ENCODE measurements around the gene NSA2.
"Not testable (repeated sequence)": the region's sequence is repeated elsewhere in the genome, so short reads cannot be mapped to it uniquely, and the experiment has no call there.

NSA2 gene

DNA sequence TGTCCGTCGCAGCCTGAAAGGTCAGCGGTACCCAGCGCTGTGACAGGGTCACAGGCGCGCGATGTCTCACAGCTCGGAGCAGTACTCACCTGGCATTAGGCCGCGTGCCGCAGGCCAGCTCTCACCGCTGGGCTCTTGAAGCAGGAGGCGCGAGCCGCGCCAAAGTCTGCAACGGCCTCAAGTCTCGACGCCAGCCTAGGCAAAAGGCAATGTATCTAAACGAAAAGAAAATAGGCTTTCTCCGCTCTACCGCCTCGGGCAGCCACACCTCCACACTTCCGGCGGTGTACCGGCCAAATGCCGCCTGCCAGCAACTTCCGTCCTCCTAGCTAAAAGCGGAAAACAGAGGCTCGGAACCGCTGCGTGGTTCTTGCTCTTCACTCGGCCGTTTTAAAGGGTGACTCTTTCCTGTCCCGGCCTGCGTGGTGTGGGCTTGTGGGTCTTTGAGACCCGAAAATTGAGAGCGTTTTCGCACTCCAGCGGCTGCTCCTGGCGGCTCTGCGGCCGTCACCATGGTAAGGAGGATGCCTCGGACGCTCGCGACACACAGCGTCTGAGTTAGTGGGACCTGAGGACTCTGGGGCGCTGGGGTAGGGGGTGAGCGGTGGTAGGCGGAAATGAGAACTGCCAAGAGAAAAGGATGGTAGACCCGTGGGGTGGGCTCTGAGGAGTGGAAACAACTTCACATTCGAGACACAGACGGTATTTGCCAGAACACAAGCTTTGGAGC lies at the start of gene NSA2, which contains the start of gene GFM2:
TSS of gene NSA2 (plus strand) at position 401 of the 730 bp plus-strand sequence. CDS start at position 513, 112 bp downstream.
TSS of gene GFM2 (minus strand) at position 269 of the 730 bp plus-strand sequence. CDS start 3,375 bp downstream, outside the sequence.
- peak; percentile 82 for DNase-seq (ENCODE audit: low read depth)

DNA sequence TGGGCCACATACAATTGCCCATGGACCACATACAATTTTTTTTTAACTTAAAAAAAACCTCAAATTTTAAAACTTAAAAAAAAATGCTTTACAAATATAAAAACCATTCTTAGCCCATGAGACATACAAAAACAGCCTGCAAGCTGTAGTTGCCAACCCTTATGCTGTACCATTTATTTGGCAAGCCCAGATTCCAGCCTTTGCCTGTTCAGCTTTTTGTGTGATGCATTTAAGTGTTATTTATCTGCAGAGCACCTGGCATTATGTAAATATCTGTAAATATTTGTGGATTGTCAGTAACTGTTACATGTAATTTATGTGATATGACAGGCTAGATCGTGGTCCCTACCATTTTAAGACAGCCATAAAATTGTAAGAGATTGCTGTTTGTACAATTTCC lies 49.5 kb upstream of the NSA2 start:
- no peak for DNase-seq (ENCODE audit: low read depth)

DNA sequence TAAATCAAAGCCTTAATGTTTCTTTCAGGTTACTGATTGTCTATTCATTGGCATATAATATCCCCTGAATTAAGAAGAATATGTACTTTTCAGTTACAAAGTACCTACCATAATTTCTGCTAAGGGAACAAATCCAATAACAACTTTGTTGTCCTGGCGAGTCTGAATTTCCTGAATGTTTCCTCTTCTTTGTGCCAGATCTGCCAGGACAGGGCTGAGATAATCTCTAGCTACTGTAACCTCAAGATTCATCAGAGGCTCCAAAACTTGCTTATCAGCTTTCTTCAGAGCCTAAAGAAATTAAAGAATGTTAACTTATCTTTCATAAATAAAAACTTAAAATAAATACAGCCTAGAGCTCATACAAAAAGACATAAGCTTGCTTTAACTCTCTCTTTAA lies 44.8 kb upstream of the NSA2 start:
- DNase-seq (ENCODE audit: low read depth), result no peak

DNA sequence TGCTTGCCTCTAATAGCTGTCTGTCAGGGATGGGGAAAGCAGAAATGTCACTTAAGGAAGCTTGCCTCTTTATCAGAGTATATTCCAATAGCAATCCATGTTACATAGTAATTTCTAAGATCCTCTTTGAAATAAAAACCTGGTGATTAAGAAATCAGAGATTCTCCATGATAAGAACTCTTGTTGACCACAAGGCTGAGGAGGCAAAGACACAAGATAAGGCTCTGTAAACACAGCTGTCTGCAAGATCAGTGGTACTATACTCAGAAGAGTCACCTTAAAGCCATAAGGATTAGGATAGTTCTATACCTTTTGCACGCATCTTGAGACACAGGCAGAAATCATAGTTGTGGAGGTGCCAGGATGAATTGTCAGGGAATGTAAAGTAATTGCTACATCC lies 41.7 kb upstream of the NSA2 start:
- no peak for DNase-seq (ENCODE audit: low read depth)

DNA sequence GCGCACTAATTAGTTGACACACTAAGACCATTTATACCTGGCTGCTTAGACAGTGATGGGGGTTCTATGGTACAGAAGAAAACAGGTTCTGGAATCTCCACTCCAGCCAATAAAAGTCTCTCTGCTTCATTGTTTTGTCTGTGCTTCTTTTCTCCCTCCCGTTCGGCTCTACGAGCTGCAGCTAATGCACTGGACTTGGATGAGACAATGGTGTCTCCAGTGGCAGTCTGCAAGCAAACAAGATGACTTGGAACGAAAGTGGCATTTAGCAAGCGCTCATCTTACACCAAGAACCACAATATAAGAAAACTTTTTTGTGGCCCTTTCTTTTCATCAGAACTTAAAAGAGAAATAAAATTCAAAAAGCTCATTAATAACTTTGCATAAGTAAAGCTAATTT lies 30.3 kb upstream of the NSA2 start:
- DNase-seq (ENCODE audit: low read depth), result no peak

DNA sequence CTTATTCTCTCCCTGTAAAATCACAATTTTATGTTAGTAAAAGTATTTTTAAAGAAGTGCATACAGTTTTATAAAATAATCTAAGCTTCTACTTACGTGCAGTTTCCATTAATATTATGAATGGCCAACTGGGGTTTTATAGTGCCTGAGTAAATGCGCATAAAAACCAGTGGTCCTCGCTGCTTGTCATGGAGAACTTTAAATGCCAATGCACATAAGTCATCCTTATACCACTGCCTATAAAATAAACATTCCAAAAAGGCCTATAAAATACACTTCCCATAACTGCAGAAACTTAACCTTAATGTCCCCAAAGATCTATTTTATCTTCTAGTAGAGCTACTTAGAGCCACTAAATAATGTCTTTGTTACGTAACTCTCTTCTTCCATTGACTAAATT lies 28.6 kb upstream of the NSA2 start:
- no peak for DNase-seq (ENCODE audit: low read depth)

DNA sequence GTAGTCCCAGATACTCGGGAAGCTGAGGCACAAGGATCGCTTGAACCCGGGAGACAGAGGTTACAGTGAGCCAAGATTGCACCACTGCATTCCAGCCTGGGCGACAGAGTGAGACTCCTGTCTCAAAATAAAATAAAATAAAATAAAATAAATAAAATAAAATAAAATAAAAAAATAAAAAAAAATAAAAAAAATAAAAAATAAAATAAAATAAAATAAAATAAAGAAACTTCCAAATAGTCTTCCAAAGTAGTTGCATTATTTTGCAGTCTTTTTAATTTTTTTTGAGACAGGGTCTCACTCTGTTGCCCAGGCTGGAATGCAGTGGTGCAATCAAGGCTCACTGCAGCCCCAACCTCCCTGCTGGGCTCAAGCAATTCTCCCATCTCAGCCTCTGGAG lies 18.3 kb upstream of the NSA2 start:
- not testable (repeated sequence) for DNase-seq (ENCODE audit: low read depth)

DNA sequence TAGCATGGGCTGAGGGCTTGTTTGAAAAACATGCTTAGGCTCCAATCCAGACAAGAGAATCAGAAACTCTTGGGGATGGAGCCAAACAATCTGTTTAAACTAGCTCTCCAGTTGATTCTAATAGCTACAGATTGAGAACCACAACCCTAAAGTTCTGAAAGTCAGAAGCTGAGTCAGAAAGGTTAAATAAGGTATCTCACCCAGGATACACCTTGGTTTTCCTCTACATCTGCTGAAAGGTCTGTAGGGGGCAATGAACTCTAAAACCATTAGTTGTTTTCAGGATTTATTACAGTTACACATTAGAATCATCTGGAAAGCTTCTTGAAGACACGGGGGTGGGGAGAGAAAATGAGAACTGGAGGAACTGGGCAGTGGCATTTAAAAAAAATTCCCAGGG lies 5.8 kb upstream of the NSA2 start:
- DNase-seq (ENCODE audit: low read depth), result no peak

DNA sequence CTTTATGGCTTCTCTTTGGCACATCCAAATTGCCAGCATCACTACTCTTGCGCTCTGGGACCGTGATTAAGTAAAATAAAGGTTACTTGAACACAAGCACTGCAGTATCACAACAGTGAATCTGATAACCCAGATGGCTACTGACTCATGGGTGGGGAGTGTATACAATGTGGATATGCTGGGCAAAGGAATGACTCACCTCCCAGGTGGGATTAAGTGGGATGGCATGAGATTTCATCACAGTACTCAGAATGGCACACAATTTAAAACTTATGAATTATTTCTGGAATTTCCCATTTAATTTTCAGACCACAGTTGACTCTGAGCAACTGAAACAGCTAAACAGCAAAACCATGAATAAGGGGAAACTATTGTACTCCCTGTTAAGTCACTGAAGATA lies 4.5 kb upstream of the NSA2 start:
- DNase-seq (ENCODE audit: low read depth), result no peak

DNA sequence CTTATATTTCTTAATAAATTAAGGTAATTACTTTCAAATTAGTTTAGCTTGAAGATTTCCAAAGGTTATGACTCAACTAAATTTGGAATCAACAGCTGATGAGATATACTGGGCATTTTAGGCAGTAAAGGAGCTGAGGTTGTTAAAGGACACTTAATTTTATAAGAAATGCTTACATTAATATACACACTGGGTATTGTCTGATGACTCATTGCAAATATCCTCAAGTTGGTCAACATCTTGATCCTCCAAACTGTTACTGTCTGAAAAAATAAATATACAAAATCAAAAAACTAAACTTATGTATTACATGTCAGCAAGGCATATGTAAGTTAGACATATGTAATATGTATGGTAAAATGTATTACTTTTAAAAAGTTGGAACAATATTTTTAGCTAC lies 3.5 kb upstream of the NSA2 start:
- DNase-seq (ENCODE audit: low read depth), result no peak

DNA sequence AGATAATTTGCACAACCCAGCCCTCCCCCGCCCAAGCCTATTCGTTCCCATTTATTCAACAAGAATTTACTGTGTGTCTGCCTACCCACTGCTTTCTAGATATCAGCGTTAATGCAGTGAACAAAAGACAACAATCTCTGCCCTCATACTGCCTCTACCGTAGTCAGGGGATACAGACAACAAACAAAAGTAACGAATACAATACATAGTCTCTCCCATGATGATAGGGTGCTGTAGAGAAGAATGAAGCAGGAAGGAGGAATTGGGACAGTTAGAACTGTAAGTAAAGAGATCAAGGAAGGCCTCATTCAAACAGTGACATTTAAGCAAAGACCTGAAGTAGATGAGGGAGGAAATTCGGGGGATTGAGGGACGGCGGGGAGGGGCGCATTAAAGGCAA lies 1.8 kb upstream of the NSA2 start:
- no peak for DNase-seq (ENCODE audit: low read depth)

DNA sequence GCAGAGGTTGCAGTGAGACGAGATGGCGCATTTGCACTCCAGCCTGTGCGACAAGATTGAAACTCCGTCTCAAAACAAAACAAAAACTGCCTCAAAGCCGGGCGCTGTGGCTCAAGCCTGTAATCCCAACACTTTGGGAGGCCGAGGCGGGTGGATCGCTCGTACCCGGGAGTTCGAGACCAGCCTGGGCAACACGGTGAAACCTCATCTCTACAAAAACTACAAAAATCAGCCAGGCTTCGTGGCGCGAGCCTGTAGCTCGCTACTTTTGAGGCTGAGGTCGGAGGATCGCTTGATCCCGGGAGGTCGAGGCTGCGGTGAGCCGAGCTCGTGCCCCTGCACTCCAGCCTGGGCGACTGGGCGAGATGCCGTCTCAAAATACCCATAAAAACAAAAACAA lies 1.1 kb upstream of the NSA2 start:
- no peak for DNase-seq (ENCODE audit: low read depth)

DNA sequence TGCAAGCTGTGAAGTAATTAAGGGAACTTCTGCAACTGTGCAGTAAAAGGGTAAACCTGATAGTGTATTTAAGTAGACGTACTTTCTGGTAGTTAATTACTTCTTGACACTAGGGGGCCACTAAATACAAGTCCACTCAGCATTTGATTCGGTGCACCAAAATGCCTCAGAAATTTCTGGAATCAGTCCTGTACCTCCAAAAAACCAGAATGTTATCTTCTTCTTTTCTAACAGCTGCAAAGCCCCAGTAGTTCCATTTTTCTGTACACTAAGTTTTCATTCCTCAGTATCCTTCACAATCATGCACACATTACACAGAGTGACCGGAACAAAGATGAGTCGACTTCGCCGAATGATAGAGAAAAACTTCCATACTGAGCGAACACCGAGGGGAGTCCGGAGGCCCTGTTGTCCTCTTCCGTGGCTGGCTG lies 616 bp upstream of the NSA2 start:
- no peak for DNase-seq (ENCODE audit: low read depth)

DNA sequence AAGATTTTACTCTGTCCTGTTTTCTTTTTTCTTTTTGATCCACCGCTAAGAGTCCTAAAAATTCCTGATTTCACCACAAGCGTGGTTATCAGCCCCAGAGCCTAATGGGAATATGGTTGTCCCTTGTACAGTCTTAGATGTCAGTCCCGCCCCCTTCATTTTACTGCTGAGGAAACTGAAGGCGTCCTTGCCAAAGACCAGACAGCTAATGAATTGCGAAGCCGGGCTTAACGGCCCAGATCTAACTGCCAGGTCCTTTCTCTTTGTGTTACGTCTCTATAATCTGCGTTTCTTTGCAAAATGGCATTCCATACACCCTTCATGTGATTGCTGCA lies 497 bp downstream of the NSA2 start:
- DNase-seq (ENCODE audit: low read depth), result no peak

DNA sequence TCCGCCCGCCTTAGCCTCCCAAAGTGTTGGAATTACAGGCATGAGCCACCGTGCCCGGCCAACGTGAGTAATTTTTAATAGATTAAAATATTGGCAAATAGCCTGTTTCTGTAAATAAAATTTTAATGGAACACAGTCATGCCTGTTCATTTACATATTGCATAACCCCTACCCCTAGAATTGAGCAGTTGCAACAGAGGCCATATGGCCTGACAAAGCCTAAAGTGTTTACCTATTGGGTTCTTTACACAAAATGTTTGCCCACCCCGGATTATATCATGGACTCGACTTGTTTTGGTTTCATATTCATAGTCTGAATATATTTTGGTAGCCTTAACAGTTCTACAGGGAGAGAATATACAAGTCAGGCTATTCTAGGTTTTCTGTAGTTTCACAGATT lies 5.3 kb downstream of the NSA2 start:
- DNase-seq (ENCODE audit: low read depth), result no peak

DNA sequence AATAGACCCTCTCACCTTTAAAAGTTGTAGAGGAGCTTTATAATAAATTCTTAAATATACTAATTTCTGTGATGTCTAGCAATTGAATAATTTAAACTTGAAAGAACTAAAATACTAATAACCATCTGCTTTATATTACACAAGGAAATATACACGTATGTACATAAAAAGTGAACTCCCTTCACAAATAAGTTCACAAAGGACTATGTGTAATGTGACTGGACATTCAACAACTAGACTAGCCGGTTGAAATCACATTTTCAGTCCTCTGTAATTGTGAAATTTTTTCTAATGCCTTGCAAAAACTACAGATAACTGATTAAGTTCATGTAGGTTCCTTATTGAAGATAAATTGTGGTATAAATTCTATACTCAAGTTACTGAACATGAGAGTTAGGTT lies 11.6 kb downstream of the NSA2 start:
- no peak for DNase-seq (ENCODE audit: low read depth)

DNA sequence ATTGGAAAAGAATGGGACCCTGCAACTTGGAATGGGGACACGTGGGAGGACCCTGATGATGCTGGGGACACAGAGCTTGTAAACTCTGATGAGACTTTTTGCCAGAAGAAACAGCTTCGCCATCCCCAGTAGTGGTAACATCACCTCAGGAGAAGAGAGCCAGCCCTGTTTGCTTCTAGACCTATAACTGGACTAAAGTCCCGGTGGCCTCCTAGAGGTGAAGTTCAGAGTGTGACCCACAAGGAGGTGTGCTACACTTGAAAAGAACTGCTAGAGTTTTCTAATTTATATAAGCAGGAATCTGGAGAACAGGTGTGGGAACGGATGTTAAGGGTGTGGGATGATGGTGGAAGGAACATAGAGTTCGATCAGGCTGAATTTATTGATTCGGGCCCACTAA lies 19.8 kb downstream of the NSA2 start:
- no peak for DNase-seq (ENCODE audit: low read depth)

DNA sequence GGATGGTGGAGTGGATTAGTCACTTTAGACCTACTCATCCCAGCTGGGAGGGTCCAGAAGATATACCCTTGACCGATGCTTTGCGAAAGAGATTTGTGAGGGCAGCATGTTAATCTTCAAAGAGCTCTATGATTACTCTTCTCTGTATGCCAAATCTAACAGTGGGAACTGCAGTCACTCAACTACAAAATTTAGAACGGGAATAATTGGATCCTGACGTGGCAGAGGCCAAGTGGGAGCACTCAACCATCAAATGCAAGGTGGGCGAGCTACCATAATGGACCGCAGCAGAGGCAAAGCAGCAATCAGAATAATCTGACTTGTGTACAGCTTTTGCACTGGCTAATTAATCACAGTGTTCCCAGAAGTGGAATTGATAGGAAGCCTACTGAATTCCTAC lies 20.4 kb downstream of the NSA2 start:
- no peak for DNase-seq (ENCODE audit: low read depth)

DNA sequence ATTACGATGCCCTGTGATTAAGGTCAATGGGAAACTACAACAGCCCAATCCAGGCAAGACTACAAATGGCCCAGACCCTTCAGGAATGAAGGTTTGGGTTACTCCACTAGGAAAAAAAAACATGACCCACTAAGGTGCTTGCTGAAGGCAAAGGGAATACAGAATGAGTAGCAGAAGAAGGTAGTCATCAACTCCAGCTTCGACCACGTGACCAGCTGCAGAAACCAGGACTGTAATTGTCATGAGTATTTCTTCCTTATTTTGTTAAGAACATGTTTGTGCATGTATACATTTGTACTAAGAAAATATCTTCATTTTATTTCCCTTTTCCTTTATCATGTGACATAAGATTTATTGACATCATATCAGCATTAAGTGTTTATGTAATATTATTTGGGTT lies 24.6 kb downstream of the NSA2 start:
- not testable (repeated sequence) for DNase-seq (ENCODE audit: low read depth)

DNA sequence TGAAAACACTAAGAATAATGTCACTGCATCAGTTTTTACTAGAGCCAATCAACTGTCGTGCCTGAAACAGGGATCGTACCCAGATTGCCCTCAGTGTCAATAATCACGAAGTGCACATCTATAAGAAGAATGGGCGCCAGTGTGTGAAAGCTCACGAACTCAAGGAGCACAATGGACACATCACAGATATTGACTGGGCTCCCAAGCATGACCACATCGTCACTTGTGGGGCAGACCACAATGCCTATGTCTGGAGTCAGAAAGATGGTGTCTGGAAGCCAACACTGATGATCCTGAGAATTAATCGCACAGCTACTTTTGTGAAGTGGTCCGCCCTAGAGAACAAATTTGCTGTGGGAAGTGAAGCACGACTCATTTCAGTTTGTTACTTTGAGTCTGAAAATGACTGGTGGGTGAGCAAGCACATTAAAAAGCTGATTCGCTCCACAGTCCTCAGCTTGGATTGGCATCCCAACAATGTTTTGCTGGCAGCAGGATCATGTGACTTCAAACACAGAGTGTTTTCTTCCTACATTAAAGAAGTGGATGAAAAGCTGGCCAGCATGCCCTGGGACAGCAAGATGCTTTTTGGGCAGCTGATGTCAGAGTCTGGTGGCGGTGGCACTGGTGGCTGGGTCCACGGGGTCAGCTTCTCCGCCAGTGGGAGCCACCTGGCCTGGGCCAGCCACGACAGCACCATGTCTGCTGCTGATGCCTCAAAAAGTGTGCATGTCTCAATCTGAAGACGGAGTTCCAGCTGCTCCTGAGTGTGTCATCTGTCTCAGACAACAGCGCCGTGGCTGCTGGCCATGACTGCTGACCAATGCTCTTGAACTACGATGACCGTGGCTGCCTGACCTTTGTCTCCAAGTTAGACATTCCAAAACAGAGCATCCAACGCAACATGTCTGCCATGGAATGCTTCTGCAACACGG lies 32.2 kb downstream of the NSA2 start:
- no peak for DNase-seq (ENCODE audit: low read depth)

DNA sequence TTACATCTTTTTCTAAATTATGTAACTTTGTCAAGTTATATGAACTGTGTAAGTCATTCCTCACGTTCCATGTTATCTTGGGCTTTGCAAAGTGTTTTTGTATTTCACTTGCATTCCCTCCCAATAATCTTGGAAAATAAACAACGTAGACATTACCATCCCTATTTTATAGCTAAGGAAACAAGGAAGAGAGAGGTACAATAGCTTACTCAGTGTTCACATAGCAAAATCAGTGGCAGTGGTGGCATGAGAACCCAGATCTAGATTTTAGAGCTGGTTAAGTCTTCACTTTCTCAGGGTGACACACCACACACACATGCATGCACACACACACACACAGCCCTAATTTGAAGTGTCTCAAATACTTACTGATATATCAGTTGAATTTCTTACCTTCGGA lies 34.1 kb downstream of the NSA2 start:
- no peak for DNase-seq (ENCODE audit: low read depth)

DNA sequence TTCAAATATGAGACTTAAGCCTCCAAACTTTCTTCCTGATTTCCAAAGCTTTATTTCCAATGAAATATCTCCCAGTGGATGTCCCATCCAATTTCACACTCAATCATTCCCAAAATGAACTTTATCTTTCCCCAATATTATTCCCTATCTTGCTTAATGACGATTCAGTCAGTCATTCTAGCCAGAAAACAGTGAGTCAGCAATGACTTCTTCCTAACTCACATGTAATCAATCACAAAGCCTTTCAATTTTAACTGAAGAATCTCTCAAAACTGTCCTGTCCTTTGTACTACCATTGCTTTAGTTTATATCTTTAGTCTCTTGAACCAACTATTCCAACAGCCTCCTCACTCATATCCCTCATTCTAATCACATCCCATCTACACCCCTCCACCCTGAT lies 34.9 kb downstream of the NSA2 start:
- DNase-seq (ENCODE audit: low read depth), result no peak

DNA sequence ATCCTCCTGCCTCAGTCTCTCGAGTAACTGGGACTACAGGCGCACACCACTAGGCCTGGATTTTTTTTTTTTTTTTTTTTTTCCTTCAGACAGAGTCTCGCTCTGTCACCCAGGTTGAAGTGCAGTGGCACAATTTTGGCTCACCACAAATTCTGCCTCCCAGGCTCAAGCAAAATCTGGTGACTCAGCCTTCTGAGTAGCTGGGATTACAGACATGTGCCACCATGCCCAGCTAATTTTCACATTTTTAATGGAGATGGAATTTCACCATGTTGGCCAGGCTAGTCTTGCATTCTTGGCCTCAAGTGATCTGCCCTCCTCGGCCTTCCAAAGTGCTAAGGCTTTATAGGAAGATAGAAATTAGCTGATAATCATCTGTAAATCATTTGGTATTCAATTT lies 43.9 kb downstream of the NSA2 start:
- no peak for DNase-seq (ENCODE audit: low read depth)
